ENCODE results near the gene SPAG16.

The SPAG16 gene

DNA sequence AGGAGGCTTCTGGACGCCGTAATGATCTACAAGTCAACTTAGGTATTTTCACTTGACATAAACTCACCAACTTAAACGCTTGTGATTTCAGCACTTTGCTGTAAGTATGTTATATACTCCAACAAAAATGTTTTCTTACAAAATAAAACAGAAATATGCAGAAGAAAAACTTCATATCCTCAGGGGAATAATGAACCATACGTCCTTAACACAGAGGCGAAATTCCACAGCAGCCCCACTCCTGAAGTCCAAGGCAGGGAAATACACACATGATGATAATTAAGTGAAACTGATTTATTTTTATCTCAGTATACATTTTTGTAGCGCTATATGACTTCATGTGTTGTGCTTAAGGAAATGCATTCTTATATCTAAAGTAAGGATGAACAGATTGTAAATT is 791.2 kb downstream of the SPAG16 start:
- H3K9me3 ChIP-seq, result no peaks in the 10 kb centered on the region

DNA sequence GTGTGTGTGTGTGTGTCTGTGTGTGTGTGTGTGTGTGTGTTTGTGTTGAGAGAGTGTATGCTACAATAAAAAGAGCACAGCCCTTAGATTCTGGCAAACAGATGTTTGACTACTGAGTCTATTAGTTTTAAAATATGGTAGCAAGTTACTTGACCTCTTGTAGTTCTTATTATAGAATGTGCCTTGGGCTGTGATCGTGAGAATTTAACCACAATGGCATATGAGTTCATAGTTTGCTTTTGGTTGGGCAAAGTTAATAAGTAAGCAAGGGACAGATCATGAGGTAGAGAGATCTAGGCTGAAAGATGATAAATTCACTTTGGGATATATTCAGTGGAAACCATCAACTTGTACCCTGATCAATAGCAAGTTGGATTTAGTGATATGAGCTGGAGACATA is 792.3 kb downstream of the SPAG16 start:
- no peak for DNase-seq
- Histone ChIP-seq H3K36me3 (no peaks in the 10 kb centered on the region), H3K27ac (no peak overlapping the region), H3K4me3 (no peak overlapping the region), H3K9me3 (no peaks in the 10 kb centered on the region), H3K27me3 (no peaks in the 10 kb centered on the region), H3K4me1 (peaks cover 0 to 5% (median 0%) of the 10 kb centered on the region in 4 donors)
- intact Hi-C loops (cut with DNase I; ENCODE audit: low total_unique reads), result no loop called here
- TF ChIP-seq, protein P1, sequence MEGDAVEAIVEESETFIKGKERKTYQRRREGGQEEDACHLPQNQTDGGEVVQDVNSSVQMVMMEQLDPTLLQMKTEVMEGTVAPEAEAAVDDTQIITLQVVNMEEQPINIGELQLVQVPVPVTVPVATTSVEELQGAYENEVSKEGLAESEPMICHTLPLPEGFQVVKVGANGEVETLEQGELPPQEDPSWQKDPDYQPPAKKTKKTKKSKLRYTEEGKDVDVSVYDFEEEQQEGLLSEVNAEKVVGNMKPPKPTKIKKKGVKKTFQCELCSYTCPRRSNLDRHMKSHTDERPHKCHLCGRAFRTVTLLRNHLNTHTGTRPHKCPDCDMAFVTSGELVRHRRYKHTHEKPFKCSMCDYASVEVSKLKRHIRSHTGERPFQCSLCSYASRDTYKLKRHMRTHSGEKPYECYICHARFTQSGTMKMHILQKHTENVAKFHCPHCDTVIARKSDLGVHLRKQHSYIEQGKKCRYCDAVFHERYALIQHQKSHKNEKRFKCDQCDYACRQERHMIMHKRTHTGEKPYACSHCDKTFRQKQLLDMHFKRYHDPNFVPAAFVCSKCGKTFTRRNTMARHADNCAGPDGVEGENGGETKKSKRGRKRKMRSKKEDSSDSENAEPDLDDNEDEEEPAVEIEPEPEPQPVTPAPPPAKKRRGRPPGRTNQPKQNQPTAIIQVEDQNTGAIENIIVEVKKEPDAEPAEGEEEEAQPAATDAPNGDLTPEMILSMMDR (IDR thresholded peaks at IDR 0.05), result no peak

More for the DNA sequence above, 791.2 kb downstream of the SPAG16 start:
- H3K27ac ChIP-seq, result no peak overlapping the region
- H3K36me3 ChIP-seq, result no peaks in the 10 kb centered on the region
- H3K27me3 ChIP-seq, result no peaks in the 10 kb centered on the region
- DNase-seq, result no peak
- no peak overlapping the region for H3K4me3 ChIP-seq
- TF ChIP-seq, protein P1 (IDR thresholded peaks at IDR 0.05), result no peak
- intact Hi-C loops (cut with DNase I; ENCODE audit: low total_unique reads), result no loop called here
- peaks cover 0 to 5% (median 0%) of the 10 kb centered on the region in 4 donors for H3K4me1 ChIP-seq

DNA sequence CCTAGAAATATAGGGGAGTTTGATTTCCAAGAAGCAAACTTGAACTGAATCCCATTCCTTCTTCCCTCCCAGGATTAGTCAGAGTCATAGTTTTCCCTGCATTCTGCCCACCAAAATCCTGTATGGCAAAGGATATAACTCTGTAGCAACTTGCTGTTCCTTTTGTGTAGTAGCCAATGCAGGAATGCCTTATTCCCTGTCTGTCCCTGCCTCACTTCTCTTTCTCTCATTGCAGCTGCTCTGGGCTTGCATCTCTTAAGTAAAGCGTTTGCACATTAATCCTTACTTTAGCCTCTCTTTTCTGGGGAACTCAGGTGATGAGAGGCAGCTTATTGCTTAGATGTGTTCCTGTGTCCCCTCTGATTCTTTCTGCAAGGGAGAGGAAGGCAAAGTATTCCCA is 793.5 kb downstream of the SPAG16 start:
- Histone ChIP-seq H3K4me1 (peaks cover 0 to 5% (median 0%) of the 10 kb centered on the region in 4 donors), H3K36me3 (no peaks in the 10 kb centered on the region), H3K27me3 (no peaks in the 10 kb centered on the region), H3K9me3 (no peaks in the 10 kb centered on the region), H3K27ac (no peak overlapping the region), H3K4me3 (no peak overlapping the region)
- TF ChIP-seq, protein P1 (IDR thresholded peaks at IDR 0.05), result no peak
- intact Hi-C loops (cut with DNase I; ENCODE audit: low total_unique reads), result no loop called here
- DNase-seq, result no peak

DNA sequence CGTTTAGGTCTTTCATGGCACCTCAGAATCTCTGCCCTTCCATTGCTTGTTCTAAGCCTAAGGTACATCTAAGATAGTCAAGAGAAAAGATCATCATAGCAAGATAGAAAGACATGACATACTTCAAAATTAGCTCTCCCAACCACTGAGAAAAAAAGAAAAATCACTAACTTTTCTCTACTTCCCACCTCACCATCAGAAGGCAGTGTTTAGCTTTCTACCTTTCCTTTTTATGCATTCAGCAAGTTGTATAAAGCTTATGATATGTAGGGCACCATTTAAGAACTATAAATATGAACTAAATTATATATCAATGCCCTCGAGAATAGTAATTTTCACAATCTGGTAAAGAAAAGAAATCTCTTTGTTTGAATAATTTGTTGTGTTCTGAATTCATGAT is 794.8 kb downstream of the SPAG16 start:
- Histone ChIP-seq H3K4me1 (peaks cover 0 to 5% (median 0%) of the 10 kb centered on the region in 4 donors), H3K36me3 (no peaks in the 10 kb centered on the region), H3K4me3 (no peak overlapping the region), H3K27ac (no peak overlapping the region), H3K27me3 (no peaks in the 10 kb centered on the region), H3K9me3 (no peaks in the 10 kb centered on the region)
- TF ChIP-seq, protein P1 (IDR thresholded peaks at IDR 0.05), result no peak
- intact Hi-C loops (cut with DNase I; ENCODE audit: low total_unique reads), result no loop called here
- DNase-seq, result no peak

DNA sequence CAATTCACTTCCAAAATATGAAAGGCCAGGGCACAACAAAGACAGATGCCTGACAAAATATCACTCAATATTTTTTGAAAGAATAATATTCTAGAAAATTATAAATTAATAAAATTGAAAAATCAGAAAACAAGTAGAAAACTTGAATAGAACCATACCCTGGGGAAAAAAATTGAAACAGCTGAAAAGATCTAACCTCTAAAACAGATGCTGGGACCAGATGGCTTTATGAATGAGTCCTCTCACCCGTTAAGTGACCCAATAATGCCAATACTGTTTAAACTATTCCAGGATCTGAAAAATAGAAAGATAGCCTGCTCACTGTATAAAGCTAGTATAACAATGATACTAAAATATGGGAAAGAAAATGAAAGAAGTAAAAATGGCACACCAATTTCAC is 804.3 kb downstream of the SPAG16 start:
- TF ChIP-seq, protein P1 (IDR thresholded peaks at IDR 0.05), result no peak
- Histone ChIP-seq H3K27me3 (no peaks in the 10 kb centered on the region), H3K9me3 (no peaks in the 10 kb centered on the region), H3K4me1 (no peaks in the 10 kb centered on the region), H3K4me3 (no peak overlapping the region), H3K36me3 (no peaks in the 10 kb centered on the region), H3K27ac (no peak overlapping the region)
- DNase-seq, result no peak
- intact Hi-C loops (cut with DNase I; ENCODE audit: low total_unique reads), result no loop called here

DNA sequence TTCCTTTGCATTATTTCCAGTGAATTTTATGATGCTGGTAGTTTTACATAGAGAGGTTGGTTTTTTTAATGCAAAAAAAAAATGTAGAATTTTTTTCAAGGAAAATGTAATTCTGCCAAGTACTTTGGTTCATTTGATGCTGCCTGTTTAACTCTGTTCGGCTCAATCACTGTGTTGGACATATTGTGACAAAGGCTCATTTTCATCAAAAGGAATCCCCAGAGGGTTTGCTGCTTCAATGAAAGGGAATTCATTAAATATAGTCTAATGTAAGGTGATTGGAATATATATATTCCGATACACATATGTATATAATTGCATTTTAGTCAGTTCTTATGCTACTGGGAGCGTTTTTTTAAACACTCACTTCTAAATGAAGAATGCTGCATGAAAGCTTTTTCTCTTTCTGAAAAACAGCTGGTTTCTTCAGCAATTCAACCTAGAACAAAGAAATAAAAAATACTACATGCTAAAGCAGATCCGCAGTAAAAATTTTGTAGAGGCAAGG is 812.0 kb downstream of the SPAG16 start:
- Histone ChIP-seq H3K9me3 (no peaks in the 10 kb centered on the region), H3K4me1 (no peaks in the 10 kb centered on the region), H3K27ac (no peak overlapping the region), H3K27me3 (no peaks in the 10 kb centered on the region), H3K36me3 (no peaks in the 10 kb centered on the region), H3K4me3 (no peak overlapping the region)
- TF ChIP-seq, protein P1 (IDR thresholded peaks at IDR 0.05), result no peak
- intact Hi-C loops (cut with DNase I; ENCODE audit: low total_unique reads), result no loop called here
- DNase-seq, result no peak

Measured in tibial artery (tissue), 4 donors.